Measurements from ENCODE around the gene GCC2.

Gene GCC2

DNA sequence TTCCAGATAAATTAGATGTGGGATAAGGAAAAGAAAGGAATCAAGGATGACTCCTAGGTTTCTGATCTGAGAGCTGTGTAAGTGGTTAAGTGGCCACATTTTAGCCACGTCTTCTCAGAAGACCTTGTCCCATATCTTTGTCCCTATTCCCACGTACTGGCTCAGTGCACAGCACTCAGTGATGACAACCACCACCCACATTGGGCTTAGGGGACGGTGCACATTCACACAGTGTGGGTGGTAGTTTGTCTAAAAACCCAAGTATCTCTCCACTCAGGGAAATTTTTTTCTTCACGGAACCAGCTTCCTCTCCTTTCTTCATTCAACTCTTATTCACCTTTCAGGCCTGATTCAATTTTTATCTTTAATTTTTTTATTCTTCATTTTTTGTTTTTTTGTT, 30.6 kb upstream of the GCC2 start:
- Histone ChIP-seq H3K14ac (ENCODE audit: low read length) (no peak overlapping the region), H4K12ac (ENCODE audit: low read depth, low read length) (no peak overlapping the region), H3K79me2 (ENCODE audit: control insufficient read depth, insufficient read depth, low read length, poor library complexity) (no peaks in the 10 kb centered on the region), H3K36me3 (ENCODE audit: control insufficient read depth in 1 of 2, insufficient read depth in 2 of 2, low read length in 2 of 2) (no peaks in the 10 kb centered on the region), H3K4me2 (ENCODE audit: low read length) (no peak overlapping the region), H3K27ac (ENCODE audit: low read depth, low read length) (no peak overlapping the region), H2AK5ac (ENCODE audit: low read length) (no peak overlapping the region), H3K18ac (ENCODE audit: low read length) (no peak overlapping the region), H2AFZ (ENCODE audit: insufficient read depth, low read length, poor library complexity) (no peak overlapping the region), H3K4me3 (ENCODE audit: low read depth, low read length) (no peak overlapping the region), H3K23ac (ENCODE audit: low read length) (no peak overlapping the region), H2BK12ac (ENCODE audit: low read length) (no peak overlapping the region), H3K79me1 (ENCODE audit: low read length) (no peaks in the 10 kb centered on the region), H2BK5ac (ENCODE audit: low read depth, low read length, poor library complexity) (no peak overlapping the region), H3K9ac (ENCODE audit: low read length) (no peak overlapping the region), H4K91ac (ENCODE audit: low read depth, low read length) (no peak overlapping the region), H3K4me1 (ENCODE audit: control insufficient read depth in 1 of 2, insufficient read depth in 2 of 2, low read length in 2 of 2) (peaks cover 0 to under 1% of the 10 kb centered on the region in 2 experiments), H2BK120ac (ENCODE audit: insufficient read depth, low read length, poor library complexity) (no peak overlapping the region), H3K9me3 (ENCODE audit: insufficient read depth, low read depth, low read length) (no peaks in the 10 kb centered on the region), H3K27me3 (ENCODE audit: insufficient read depth, low read length) (no peaks in the 10 kb centered on the region), H3K4ac (ENCODE audit: low read depth, low read length) (no peak overlapping the region), H4K8ac (ENCODE audit: low read depth, low read length) (no peak overlapping the region)
- DNase-seq, result no peak
- WGBS (ENCODE audit: extremely low coverage, insufficient coverage, insufficient read length), result no CpG with 5 or more reads among the region's 4 CpGs

DNA sequence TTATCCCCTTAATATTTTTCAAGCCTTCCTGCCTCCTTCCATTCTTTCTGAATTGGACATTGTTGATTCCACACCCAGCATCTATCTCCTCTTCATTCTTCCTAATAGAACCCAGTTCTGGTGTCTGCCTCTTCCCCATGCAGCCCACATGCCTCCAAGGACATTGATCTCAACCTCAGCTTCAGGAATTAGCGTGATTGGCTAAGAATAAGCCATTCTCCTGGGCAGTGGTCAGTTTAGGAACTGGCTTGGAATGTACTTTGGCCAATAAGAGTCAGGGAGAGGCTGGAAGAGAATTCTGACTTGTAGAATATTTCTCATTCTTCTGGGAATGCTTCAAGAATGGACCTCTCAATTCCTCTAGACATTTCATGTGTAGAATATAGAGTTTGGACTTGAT, 25.9 kb upstream of the GCC2 start:
- no peak overlapping the region for H4K12ac ChIP-seq (ENCODE audit: low read depth, low read length)
- no peaks in the 10 kb centered on the region for H3K9me3 ChIP-seq (ENCODE audit: insufficient read depth, low read depth, low read length)
- no peak overlapping the region for H3K9ac ChIP-seq (ENCODE audit: low read length)
- no peak overlapping the region for H2BK120ac ChIP-seq (ENCODE audit: insufficient read depth, low read length, poor library complexity)
- no peak overlapping the region for H3K4me2 ChIP-seq (ENCODE audit: low read length)
- no peak overlapping the region for H4K8ac ChIP-seq (ENCODE audit: low read depth, low read length)
- H3K18ac ChIP-seq (ENCODE audit: low read length), result no peak overlapping the region
- no peaks in the 10 kb centered on the region for H3K27me3 ChIP-seq (ENCODE audit: insufficient read depth, low read length)
- H3K14ac ChIP-seq (ENCODE audit: low read length), result no peak overlapping the region
- no peak overlapping the region for H2BK5ac ChIP-seq (ENCODE audit: low read depth, low read length, poor library complexity)
- H3K36me3 ChIP-seq (ENCODE audit: control insufficient read depth in 1 of 2, insufficient read depth in 2 of 2, low read length in 2 of 2), result no peaks in the 10 kb centered on the region
- H2AK5ac ChIP-seq (ENCODE audit: low read length), result no peak overlapping the region
- H3K4me3 ChIP-seq (ENCODE audit: low read depth, low read length), result no peak overlapping the region
- no CpG with 5 or more reads among the region's 1 CpG for WGBS (ENCODE audit: extremely low coverage, insufficient coverage, insufficient read length)
- peaks cover 0 to 2% of the 10 kb centered on the region in 2 experiments for H3K4me1 ChIP-seq (ENCODE audit: control insufficient read depth in 1 of 2, insufficient read depth in 2 of 2, low read length in 2 of 2)
- H3K79me2 ChIP-seq (ENCODE audit: control insufficient read depth, insufficient read depth, low read length, poor library complexity), result no peaks in the 10 kb centered on the region
- H4K91ac ChIP-seq (ENCODE audit: low read depth, low read length), result no peak overlapping the region
- H3K23ac ChIP-seq (ENCODE audit: low read length), result no peak overlapping the region
- H3K4ac ChIP-seq (ENCODE audit: low read depth, low read length), result no peak overlapping the region
- H2BK12ac ChIP-seq (ENCODE audit: low read length), result no peak overlapping the region
- H3K79me1 ChIP-seq (ENCODE audit: low read length), result no peaks in the 10 kb centered on the region
- H3K27ac ChIP-seq (ENCODE audit: low read depth, low read length), result no peak overlapping the region
- DNase-seq, result peak in 1 of 2 donors; percentile 26
- H2AFZ ChIP-seq (ENCODE audit: insufficient read depth, low read length, poor library complexity), result no peak overlapping the region

DNA sequence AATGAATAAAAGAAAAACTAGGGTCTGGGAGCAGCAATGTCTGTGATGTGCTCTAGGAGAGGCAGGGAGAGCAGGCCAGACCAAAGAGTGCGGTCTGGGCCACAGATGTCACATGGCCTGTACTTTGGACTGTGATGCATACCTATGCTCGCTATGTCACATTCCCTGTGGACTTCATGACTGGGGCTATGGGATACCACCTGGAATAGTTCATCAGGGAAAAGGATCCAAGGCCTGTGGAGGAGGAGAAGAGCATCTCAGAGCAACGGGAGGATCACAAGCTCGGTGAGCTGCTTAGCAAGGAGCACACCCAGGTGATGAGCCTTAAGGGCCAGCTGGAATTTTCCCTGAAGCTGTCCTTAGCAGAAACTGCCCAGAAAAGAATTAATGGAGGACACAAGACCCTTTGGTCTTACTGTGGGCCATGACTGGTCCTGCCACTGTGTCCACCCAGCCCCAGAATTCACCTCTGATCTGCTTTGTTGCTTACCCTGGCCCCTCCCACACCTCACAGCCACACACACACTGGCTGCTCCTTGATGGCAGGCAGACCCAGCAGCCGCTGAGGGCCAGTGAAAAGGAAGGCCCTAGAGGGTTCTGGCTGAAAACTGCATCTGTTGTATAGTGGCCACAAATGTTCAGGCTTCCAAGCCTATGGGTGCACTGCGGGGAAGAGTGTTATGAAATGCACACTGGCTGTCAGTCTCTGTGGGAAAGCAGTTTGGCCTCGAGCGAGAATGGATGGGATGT, 25.3 kb upstream of the GCC2 start:
- H3K14ac ChIP-seq (ENCODE audit: low read length), result no peak overlapping the region
- H3K4me1 ChIP-seq (ENCODE audit: control insufficient read depth in 1 of 2, insufficient read depth in 2 of 2, low read length in 2 of 2), result peaks cover 0 to 2% of the 10 kb centered on the region in 2 experiments
- peak; percentile 44 to 64 for DNase-seq
- H4K8ac ChIP-seq (ENCODE audit: low read depth, low read length), result no peak overlapping the region
- H2BK120ac ChIP-seq (ENCODE audit: insufficient read depth, low read length, poor library complexity), result no peak overlapping the region
- no peaks in the 10 kb centered on the region for H3K79me1 ChIP-seq (ENCODE audit: low read length)
- H4K91ac ChIP-seq (ENCODE audit: low read depth, low read length), result no peak overlapping the region
- no peak overlapping the region for H3K27ac ChIP-seq (ENCODE audit: low read depth, low read length)
- no peak overlapping the region for H3K4me2 ChIP-seq (ENCODE audit: low read length)
- no peak overlapping the region for H3K23ac ChIP-seq (ENCODE audit: low read length)
- H3K36me3 ChIP-seq (ENCODE audit: control insufficient read depth in 1 of 2, insufficient read depth in 2 of 2, low read length in 2 of 2), result no peaks in the 10 kb centered on the region
- H3K79me2 ChIP-seq (ENCODE audit: control insufficient read depth, insufficient read depth, low read length, poor library complexity), result no peaks in the 10 kb centered on the region
- H2AK5ac ChIP-seq (ENCODE audit: low read length), result no peak overlapping the region
- no peak overlapping the region for H3K18ac ChIP-seq (ENCODE audit: low read length)
- no peaks in the 10 kb centered on the region for H3K27me3 ChIP-seq (ENCODE audit: insufficient read depth, low read length)
- H4K12ac ChIP-seq (ENCODE audit: low read depth, low read length), result no peak overlapping the region
- H2AFZ ChIP-seq (ENCODE audit: insufficient read depth, low read length, poor library complexity), result no peak overlapping the region
- no peak overlapping the region for H3K4me3 ChIP-seq (ENCODE audit: low read depth, low read length)
- H2BK5ac ChIP-seq (ENCODE audit: low read depth, low read length, poor library complexity), result no peak overlapping the region
- H3K9me3 ChIP-seq (ENCODE audit: insufficient read depth, low read depth, low read length), result no peaks in the 10 kb centered on the region
- no CpG with 5 or more reads among the region's 8 CpGs for WGBS (ENCODE audit: extremely low coverage, insufficient coverage, insufficient read length)
- H2BK12ac ChIP-seq (ENCODE audit: low read length), result no peak overlapping the region
- H3K9ac ChIP-seq (ENCODE audit: low read length), result no peak overlapping the region
- no peak overlapping the region for H3K4ac ChIP-seq (ENCODE audit: low read depth, low read length)

DNA sequence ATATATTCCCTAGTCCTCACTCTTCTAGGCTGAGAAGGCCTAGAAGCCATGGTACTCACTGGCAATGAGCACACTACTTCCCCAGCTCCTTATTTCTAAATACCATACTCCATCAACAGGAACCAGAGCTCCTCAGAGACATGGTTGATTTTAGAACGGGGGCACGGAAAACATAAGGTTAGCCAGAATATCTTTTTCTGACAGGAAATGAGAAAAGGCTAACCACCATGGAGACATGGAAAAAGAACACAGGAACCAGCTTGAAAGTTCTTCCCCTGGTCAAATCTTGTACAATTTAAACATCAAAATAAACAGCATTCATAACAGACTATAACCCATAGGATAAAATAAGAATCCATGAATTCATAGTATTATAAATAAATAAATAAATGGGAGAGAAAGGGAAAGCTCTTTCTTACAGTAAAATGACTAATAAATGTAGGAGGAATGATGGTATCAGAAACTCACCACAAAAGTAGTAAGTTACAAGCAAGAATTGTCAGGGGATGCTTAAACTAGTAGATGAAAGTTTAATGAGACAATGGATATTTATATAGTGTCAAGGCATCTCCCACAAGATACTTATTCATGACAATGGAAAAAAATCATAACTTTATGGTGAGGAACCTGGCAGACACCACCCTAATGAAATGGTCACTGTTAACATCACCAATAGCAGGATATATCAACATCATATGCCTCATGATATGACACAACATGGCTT, 20.6 kb upstream of the GCC2 start:
- Histone ChIP-seq H3K23ac (ENCODE audit: low read length) (no peak overlapping the region), H4K12ac (ENCODE audit: low read depth, low read length) (no peak overlapping the region), H3K14ac (ENCODE audit: low read length) (no peak overlapping the region), H3K4me3 (ENCODE audit: low read depth, low read length) (no peak overlapping the region), H3K79me2 (ENCODE audit: control insufficient read depth, insufficient read depth, low read length, poor library complexity) (no peaks in the 10 kb centered on the region), H2AK5ac (ENCODE audit: low read length) (no peak overlapping the region), H3K4ac (ENCODE audit: low read depth, low read length) (no peak overlapping the region), H4K91ac (ENCODE audit: low read depth, low read length) (no peak overlapping the region), H3K4me2 (ENCODE audit: low read length) (no peak overlapping the region), H3K27ac (ENCODE audit: low read depth, low read length) (no peak overlapping the region), H2AFZ (ENCODE audit: insufficient read depth, low read length, poor library complexity) (no peak overlapping the region), H3K9ac (ENCODE audit: low read length) (no peak overlapping the region), H3K9me3 (ENCODE audit: insufficient read depth, low read depth, low read length) (no peaks in the 10 kb centered on the region), H3K18ac (ENCODE audit: low read length) (no peak overlapping the region), H2BK120ac (ENCODE audit: insufficient read depth, low read length, poor library complexity) (no peak overlapping the region), H3K36me3 (ENCODE audit: control insufficient read depth in 1 of 2, insufficient read depth in 2 of 2, low read length in 2 of 2) (no peaks in the 10 kb centered on the region), H2BK5ac (ENCODE audit: low read depth, low read length, poor library complexity) (no peak overlapping the region), H4K8ac (ENCODE audit: low read depth, low read length) (no peak overlapping the region), H3K27me3 (ENCODE audit: insufficient read depth, low read length) (no peaks in the 10 kb centered on the region), H3K79me1 (ENCODE audit: low read length) (no peaks in the 10 kb centered on the region), H2BK12ac (ENCODE audit: low read length) (no peak overlapping the region), H3K4me1 (ENCODE audit: control insufficient read depth in 1 of 2, insufficient read depth in 2 of 2, low read length in 2 of 2) (peaks cover 0 to 1% of the 10 kb centered on the region in 2 experiments)
- no CpG with 5 or more reads among the region's 2 CpGs for WGBS (ENCODE audit: extremely low coverage, insufficient coverage, insufficient read length)
- DNase-seq, result no peak

Measured in trophoblast cell (in vitro differentiated cells and primary cell).